ENCODE measurements around the gene ADRM1. TPM values are rescaled to one million over a fixed set of nuclear protein-coding genes. Genes with fewer than 3 reads are reported as not detected.

ADRM1 gene
- total RNA-seq, 1 experiment from 2014 or later: 160 TPM

DNA sequence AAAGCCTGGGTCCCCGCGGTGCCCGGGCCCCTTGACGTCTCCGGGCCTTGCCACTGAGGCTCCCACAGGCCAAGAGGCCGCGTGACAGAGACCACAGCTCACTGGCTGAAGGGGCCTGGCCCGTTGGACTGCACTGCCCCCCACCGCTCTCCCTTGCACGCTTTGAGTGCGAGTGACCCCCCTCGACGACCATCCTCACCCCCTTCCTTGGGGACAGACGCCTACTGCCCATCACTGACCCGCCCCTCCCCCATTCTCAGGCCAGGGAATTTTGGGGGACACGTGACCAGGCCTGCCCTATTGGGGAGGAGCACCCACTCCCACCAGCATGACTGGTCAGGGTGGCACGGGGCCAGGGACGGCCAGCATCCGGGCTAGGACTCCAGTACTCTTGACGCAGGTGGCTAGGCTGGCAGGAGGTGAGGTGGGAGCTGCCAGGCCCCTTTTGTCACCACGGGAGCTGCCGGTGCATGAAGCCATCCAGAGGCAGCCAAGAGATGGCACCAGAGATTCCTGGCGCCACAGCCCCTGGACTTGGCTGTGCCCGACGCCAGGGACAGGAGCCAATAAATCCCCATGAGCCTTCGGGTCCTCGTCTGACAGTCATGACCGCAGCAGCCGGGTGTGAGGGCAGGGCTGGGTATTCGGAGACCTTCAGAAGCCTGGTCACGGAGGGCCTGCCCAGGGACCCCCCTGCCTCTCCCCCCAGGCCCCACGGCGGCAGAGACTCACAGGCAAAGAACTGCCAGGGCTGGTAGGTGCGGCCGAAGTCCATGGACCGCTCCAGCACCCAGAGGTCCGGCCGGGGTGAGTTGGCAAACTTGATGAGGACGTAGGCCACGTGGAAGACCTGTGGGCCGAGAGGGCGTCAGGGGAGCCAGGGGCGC is 49.8 kb downstream of the ADRM1 start (continued):
- TF ChIP-seq, protein P1, sequence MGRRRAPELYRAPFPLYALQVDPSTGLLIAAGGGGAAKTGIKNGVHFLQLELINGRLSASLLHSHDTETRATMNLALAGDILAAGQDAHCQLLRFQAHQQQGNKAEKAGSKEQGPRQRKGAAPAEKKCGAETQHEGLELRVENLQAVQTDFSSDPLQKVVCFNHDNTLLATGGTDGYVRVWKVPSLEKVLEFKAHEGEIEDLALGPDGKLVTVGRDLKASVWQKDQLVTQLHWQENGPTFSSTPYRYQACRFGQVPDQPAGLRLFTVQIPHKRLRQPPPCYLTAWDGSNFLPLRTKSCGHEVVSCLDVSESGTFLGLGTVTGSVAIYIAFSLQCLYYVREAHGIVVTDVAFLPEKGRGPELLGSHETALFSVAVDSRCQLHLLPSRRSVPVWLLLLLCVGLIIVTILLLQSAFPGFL (CRISPR knock-in tag; IDR thresholded peaks at IDR 0.05; ENCODE audit: borderline replicate concordance): no peak
- no peak for TF ChIP-seq NR3C1 (CRISPR knock-in tag; conservative IDR thresholded peaks at IDR 0.05; ENCODE audit: low read depth)
- no peak for TF ChIP-seq OVOL2 (CRISPR knock-in tag; IDR thresholded peaks at IDR 0.05; ENCODE audit: borderline replicate concordance)
- no peak for TF ChIP-seq GTF2I (CRISPR knock-in tag; conservative IDR thresholded peaks at IDR 0.05)
- no peak for TF ChIP-seq RELA (CRISPR knock-in tag; IDR thresholded peaks at IDR 0.05; ENCODE audit: borderline replicate concordance)
- TF ChIP-seq, protein P2, sequence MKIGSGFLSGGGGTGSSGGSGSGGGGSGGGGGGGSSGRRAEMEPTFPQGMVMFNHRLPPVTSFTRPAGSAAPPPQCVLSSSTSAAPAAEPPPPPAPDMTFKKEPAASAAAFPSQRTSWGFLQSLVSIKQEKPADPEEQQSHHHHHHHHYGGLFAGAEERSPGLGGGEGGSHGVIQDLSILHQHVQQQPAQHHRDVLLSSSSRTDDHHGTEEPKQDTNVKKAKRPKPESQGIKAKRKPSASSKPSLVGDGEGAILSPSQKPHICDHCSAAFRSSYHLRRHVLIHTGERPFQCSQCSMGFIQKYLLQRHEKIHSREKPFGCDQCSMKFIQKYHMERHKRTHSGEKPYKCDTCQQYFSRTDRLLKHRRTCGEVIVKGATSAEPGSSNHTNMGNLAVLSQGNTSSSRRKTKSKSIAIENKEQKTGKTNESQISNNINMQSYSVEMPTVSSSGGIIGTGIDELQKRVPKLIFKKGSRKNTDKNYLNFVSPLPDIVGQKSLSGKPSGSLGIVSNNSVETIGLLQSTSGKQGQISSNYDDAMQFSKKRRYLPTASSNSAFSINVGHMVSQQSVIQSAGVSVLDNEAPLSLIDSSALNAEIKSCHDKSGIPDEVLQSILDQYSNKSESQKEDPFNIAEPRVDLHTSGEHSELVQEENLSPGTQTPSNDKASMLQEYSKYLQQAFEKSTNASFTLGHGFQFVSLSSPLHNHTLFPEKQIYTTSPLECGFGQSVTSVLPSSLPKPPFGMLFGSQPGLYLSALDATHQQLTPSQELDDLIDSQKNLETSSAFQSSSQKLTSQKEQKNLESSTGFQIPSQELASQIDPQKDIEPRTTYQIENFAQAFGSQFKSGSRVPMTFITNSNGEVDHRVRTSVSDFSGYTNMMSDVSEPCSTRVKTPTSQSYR (CRISPR knock-in tag; IDR thresholded peaks at IDR 0.05): no peak
- TF ChIP-seq ZNF396 (CRISPR knock-in tag; IDR thresholded peaks at IDR 0.05; ENCODE audit: borderline replicate concordance): no peak
- no peak for TF ChIP-seq ZNF121 (CRISPR knock-in tag; IDR thresholded peaks at IDR 0.05)
- no peak for TF ChIP-seq ZNF263 (CRISPR knock-in tag; IDR thresholded peaks at IDR 0.05; ENCODE audit: low read depth)

DNA sequence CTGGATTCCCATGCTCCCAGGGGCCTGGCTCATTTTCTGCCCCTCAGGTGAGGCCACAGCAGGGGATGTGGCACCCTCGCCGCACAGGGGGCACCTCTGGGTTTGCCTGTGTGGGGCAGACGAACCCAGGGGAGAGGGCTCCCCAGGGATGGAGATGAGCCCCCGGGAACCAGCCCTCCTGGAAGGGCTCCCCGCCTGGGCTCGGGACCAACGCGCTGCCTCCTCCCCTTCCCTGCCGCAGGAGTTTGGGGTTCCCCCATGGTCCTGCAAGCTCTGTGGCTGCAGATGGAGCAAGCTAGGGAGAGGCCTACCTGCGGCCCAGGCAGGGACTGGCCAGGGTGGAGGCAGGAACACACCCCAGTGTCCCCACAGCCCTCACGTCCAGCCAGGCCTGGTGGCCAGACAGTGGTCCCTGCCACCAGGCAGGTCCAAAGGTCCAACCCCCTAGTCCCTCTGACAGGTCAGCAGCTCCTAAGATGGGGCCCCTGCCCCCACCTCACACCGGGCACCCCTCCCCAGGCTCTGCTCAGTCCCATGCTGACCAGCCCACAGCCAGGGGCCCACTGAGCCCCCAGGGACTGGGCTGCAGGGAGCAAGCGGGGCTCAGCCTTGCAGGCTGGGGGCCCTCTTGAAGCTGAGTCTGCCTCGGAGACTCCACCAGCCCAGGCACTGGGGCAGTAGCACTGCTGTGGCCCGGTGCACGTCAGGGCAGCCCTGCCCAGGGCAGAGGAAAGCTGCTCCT is 50.7 kb downstream of the ADRM1 start:
- no peak for ATAC-seq
- no peak for TF ChIP-seq NR1H2 (CRISPR knock-in tag; IDR thresholded peaks at IDR 0.05)
- TF ChIP-seq ATF1 (CRISPR knock-in tag; IDR thresholded peaks at IDR 0.05): no peak
- no peak for TF ChIP-seq SP1 (CRISPR knock-in tag; conservative IDR thresholded peaks at IDR 0.05)
- TF ChIP-seq ZNF317 (CRISPR knock-in tag; IDR thresholded peaks at IDR 0.05; ENCODE audit: borderline replicate concordance, low read depth): no peak
- no peak for TF ChIP-seq TEAD4 (CRISPR knock-in tag; IDR thresholded peaks at IDR 0.05)
- TF ChIP-seq ARID4B (CRISPR knock-in tag; IDR thresholded peaks at IDR 0.05; ENCODE audit: borderline replicate concordance): no peak
- H3K4me1 Mint-ChIP-seq: peaks cover 9% of the 10 kb centered on the region
- POLR2A ChIA-PET: no interaction called here
- no peaks in the 10 kb centered on the region for H3K27me3 Mint-ChIP-seq (ENCODE audit: low read depth)
- no peak overlapping the region for H3K27ac Mint-ChIP-seq
- DNase-seq (ENCODE audit: low spot score): no peak
- peaks cover 28% of the 10 kb centered on the region for H3K36me3 Mint-ChIP-seq
- H3K4me3 Mint-ChIP-seq: no peak overlapping the region
- CTCF ChIA-PET: interaction anchor here (1.0 to 1.3 kb wide), 3 partner anchors 10 to 29 kb away, joined by 3 to 4 read pairs (median 3); no protein-coding TSS in a partner anchor
- H3K9me3 Mint-ChIP-seq: peaks cover 9% of the 10 kb centered on the region
